HepG2 (cell line): Measurements from ENCODE around the gene MAPK4. TPM values are rescaled to one million over a fixed set of nuclear protein-coding genes. Genes with fewer than 3 reads are reported as not detected.

Experiments
- ATAC-seq: fragments of 200-7000 bp; cut with Tn5 transposase; 3 replicates; pipeline ENCODE4 v1.9.1; 2020; ENCODE audit warnings: mild to moderate bottlenecking, moderate library complexity
- BruUV-seq: library from RNA; stranded (reverse); fragments of 400-500 nt; replicated peaks from 2 replicates; lab custom pipeline; 2021; lab: Mats Ljungman, UMichigan
- CTCF ChIA-PET: fragments of 300-600 bp; formaldehyde crosslinking; extraction: SDS; loops from one replicate; lab custom pipeline; 2021; ENCODE audit warnings: low total read pairs, inconsistent platforms, low intra/inter-chr PET ratio; lab: Yijun Ruan, JAX
- POLR2A ChIA-PET: fragments of 350-600 bp; sonication (Branson Sonifier 250); formaldehyde crosslinking; loops from one replicate; lab custom pipeline; 2020; ENCODE audit warnings: antibody characterized with exemption, inconsistent platforms; lab: Yijun Ruan, JAX
- DNase-seq: peaks from one replicate; pipeline ENCODE4 v3.0.0-alpha.2; 2015; ENCODE audit warnings: low spot score
- FAIRE-seq: peaks from 3 replicates; lab custom pipeline; 2011; peaks lifted over from hg19 to GRCh38; lab: Jason Lieb, UNC
- H2AFZ ChIP-seq: one replicate; pipeline ENCODE4 v1.6.1; 2011; ENCODE audit warnings: low read length, inconsistent platforms
- H3K27ac ChIP-seq: fragments of 300-600 bp; 3 replicates; pipeline ENCODE4 v1.8.0; 2011; ENCODE audit warnings: mixed run types, mild to moderate bottlenecking, mixed read lengths, low read length, inconsistent platforms; ENCODE audit not compliant: insufficient read depth; ENCODE audit errors: extremely low read length
- H3K27me3 ChIP-seq, 2 experiments: fragments of 200-600 bp in 1 of 2; 2 replicates in 1 of 2; 3 replicates in 1 of 2; pipeline versions ENCODE4 v1.6.0 to v1.8.0; 2011; ENCODE audit warnings: low read length in 2 of 2, mild to moderate bottlenecking in 2 of 2, moderate library complexity in 2 of 2, inconsistent platforms in 1 of 2; ENCODE audit not compliant: insufficient read depth in 2 of 2, control insufficient read depth in 1 of 2
- H3K36me3 ChIP-seq, 2 experiments: fragments of 200-600 bp in 1 of 2; replicated peaks in 1 of 2; 2 replicates in 1 of 2; 3 replicates in 1 of 2; pipeline versions ENCODE4 v1.5.1 to v1.8.0; 2011; ENCODE audit warnings: low read length in 2 of 2, inconsistent platforms in 1 of 2; ENCODE audit not compliant: insufficient read depth in 2 of 2, control insufficient read depth in 1 of 2
- H3K4me1 ChIP-seq: 2 replicates; pipeline ENCODE4 v1.5.1; 2012; ENCODE audit warnings: low read length, inconsistent platforms; ENCODE audit not compliant: insufficient read depth
- H3K4me2 ChIP-seq: 2 replicates; pipeline ENCODE4 v1.6.0; 2011; ENCODE audit warnings: low read depth, low read length, inconsistent platforms
- H3K4me3 ChIP-seq, 3 experiments: fragments of 200-600 bp in 1 of 3; sonication (generic), shearing (Covaris generic) in 1 of 3; replicated peaks in 1 of 3; 2 replicates each; pipeline ENCODE4 v1.5.1; 2011 to 2016; ENCODE audit warnings: low read length in 3 of 3, inconsistent platforms in 2 of 3, low read depth in 2 of 3, mild to moderate bottlenecking in 2 of 3, control low read depth in 1 of 3, mixed read lengths in 1 of 3; ENCODE audit not compliant: insufficient read depth in 1 of 3
- H3K79me2 ChIP-seq: one replicate; pipeline ENCODE4 v1.6.1; 2011; ENCODE audit warnings: low read length, inconsistent platforms; ENCODE audit not compliant: insufficient read depth
- H3K9ac ChIP-seq: 2 replicates; pipeline ENCODE4 v1.6.0; 2011; ENCODE audit warnings: mild to moderate bottlenecking, low read depth, low read length, inconsistent platforms; ENCODE audit not compliant: insufficient read depth
- H3K9me3 ChIP-seq: 2 replicates; pipeline ENCODE4 v1.5.1; 2012; ENCODE audit warnings: mild to moderate bottlenecking, low read length
- H4K20me1 ChIP-seq: 2 replicates; pipeline ENCODE4 v1.6.0; 2011; ENCODE audit warnings: inconsistent platforms, mild to moderate bottlenecking, low read length, moderate library complexity; ENCODE audit not compliant: insufficient read depth
- CREM ChIP-seq, 2 experiments: sonication (generic) in 1 of 2; formaldehyde crosslinking in 1 of 2; IDR thresholded peaks; 2 replicates each; pipeline versions ENCODE4 v1.4.0 to v1.6.1; 2016 to 2020; ENCODE audit warnings: antibody characterized with exemption in 1 of 2, mild to moderate bottlenecking in 1 of 2, missing genetic modification reagents in 1 of 2
- CTCF ChIP-seq: sonication (generic); formaldehyde crosslinking; IDR thresholded peaks from 2 replicates; pipeline ENCODE4 v1.5.0; 2020; ENCODE audit warnings: mild to moderate bottlenecking, missing genetic modification reagents, moderate library complexity
- GATA4 ChIP-seq: sonication (generic); IDR thresholded peaks from 2 replicates; pipeline ENCODE4 v1.6.1; 2016; ENCODE audit warnings: antibody characterized with exemption, low read depth, borderline replicate concordance
- KDM5B ChIP-seq: sonication (generic); formaldehyde crosslinking; IDR thresholded peaks from 2 replicates; pipeline ENCODE4 v1.4.0; 2020; ENCODE audit warnings: missing genetic modification reagents, mild to moderate bottlenecking, borderline replicate concordance
- POLR2A ChIP-seq, 2 experiments: IDR thresholded peaks; 2 replicates each; pipeline ENCODE4 v1.6.1; 2011; ENCODE audit warnings: low read depth in 2 of 2, low read length in 2 of 2, mild to moderate bottlenecking in 1 of 2, moderate library complexity in 1 of 2; ENCODE audit not compliant: insufficient read depth in 1 of 2
- RFX5 ChIP-seq: IDR thresholded peaks from 2 replicates; pipeline ENCODE4 v1.6.1; 2011; ENCODE audit warnings: low read depth, low read length, improper control_type of control experiment
- SCMH1 ChIP-seq: sonication (generic); formaldehyde crosslinking; IDR thresholded peaks from 2 replicates; pipeline ENCODE4 v1.9.0; 2021; ENCODE audit warnings: missing genetic modification reagents, mild to moderate bottlenecking, borderline replicate concordance
- SP4 ChIP-seq: sonication (generic); formaldehyde crosslinking; IDR thresholded peaks from 2 replicates; pipeline ENCODE4 v1.8.1; 2023; ENCODE audit warnings: mild to moderate bottlenecking, missing genetic modification reagents
- TAF15 ChIP-seq: fragments of 200-400 bp; formaldehyde crosslinking; IDR thresholded peaks from one replicate; pipeline ENCODE4 v1.6.1; 2018; ENCODE audit warnings: mild to moderate bottlenecking, low read depth, low read length; ENCODE audit not compliant: poor library complexity, severe bottlenecking
- ZNF10 ChIP-seq: sonication (generic); formaldehyde crosslinking; IDR thresholded peaks from 2 replicates; pipeline ENCODE4 v1.4.0; 2020; ENCODE audit warnings: mild to moderate bottlenecking, low read depth, missing genetic modification reagents, borderline replicate concordance
- ZNF143 ChIP-seq: sonication (generic); formaldehyde crosslinking; IDR thresholded peaks from 2 replicates; pipeline ENCODE4 v1.4.0; 2020; ENCODE audit warnings: missing genetic modification reagents
- ZNF264 ChIP-seq: sonication (generic); formaldehyde crosslinking; IDR thresholded peaks from 2 replicates; pipeline ENCODE4 v1.4.0; 2020; ENCODE audit warnings: missing genetic modification reagents
- ZNF670 ChIP-seq: sonication (generic); formaldehyde crosslinking; IDR thresholded peaks from 2 replicates; pipeline ENCODE4 v1.8.0; 2022; ENCODE audit warnings: mild to moderate bottlenecking, missing genetic modification reagents, borderline replicate concordance
- ZZZ3 ChIP-seq: sonication (generic); formaldehyde crosslinking; IDR thresholded peaks from 2 replicates; pipeline ENCODE4 v1.4.0; 2020; ENCODE audit warnings: missing genetic modification reagents, mild to moderate bottlenecking, borderline replicate concordance
- WGBS: methylation state at CpG from one replicate; pipeline ENCODE4 v1.1.6; 2017; ENCODE audit warnings: low lambda C conversion rate; 5-methylcytosine and 5-hydroxymethylcytosine counted together
- in situ Hi-C: cut with HindIII; loops from 2 replicates; pipeline ENCODE4 v1.10.0; 2017; ENCODE audit warnings: low pct_unique_long_range_greater_than_20kb; ENCODE audit not compliant: extremely low pct_ligation_motif_present
- intact Hi-C: fragments of 100-400 bp; cut with micrococcal nuclease; formaldehyde crosslinking; loops from one replicate; pipeline ENCODE4 v1.10.0; 2022; ENCODE audit not compliant: unreplicated experiment
- polyA plus RNA-seq, 8 experiments: library from polyadenylated mRNA; depleted of rRNA in 3 of 8; stranded (reverse) in 7 of 8; unstranded in 1 of 8; fragments of >200 nt; fragmentation: Illumina TruSeq in 4 of 8; extraction: Trizol in 4 of 8; gene quantifications; 2 replicates each; pipeline versions ENCODE4 v1.2.1 to v1.2.3, GENCODE V29; 2011 to 2016; ENCODE audit warnings: low read depth in 4 of 8, missing spikeins in 1 of 8, mixed read lengths in 1 of 8; ENCODE audit not compliant: insufficient read depth in 1 of 8
- total RNA-seq, 5 experiments: library from RNA; depleted of rRNA; stranded (reverse); fragments of >200 nt; fragmentation: Illumina TruSeq; extraction: Trizol; gene quantifications; 2 replicates each; pipeline ENCODE4 v1.2.3, GENCODE V29; 2016; ENCODE audit warnings: low read depth in 1 of 5
- TF ChIP-seq, protein P1 (sequence below): sonication (generic); formaldehyde crosslinking; IDR thresholded peaks from 2 replicates; pipeline ENCODE4 v1.9.0; 2021; ENCODE audit warnings: missing genetic modification reagents, borderline replicate concordance

The MAPK4 gene
- total and polyA plus RNA-seq, 2 of the 13 experiments (the other 11 are each of a cell fraction or from before 2014, with no cell fraction given): not detected

DNA sequence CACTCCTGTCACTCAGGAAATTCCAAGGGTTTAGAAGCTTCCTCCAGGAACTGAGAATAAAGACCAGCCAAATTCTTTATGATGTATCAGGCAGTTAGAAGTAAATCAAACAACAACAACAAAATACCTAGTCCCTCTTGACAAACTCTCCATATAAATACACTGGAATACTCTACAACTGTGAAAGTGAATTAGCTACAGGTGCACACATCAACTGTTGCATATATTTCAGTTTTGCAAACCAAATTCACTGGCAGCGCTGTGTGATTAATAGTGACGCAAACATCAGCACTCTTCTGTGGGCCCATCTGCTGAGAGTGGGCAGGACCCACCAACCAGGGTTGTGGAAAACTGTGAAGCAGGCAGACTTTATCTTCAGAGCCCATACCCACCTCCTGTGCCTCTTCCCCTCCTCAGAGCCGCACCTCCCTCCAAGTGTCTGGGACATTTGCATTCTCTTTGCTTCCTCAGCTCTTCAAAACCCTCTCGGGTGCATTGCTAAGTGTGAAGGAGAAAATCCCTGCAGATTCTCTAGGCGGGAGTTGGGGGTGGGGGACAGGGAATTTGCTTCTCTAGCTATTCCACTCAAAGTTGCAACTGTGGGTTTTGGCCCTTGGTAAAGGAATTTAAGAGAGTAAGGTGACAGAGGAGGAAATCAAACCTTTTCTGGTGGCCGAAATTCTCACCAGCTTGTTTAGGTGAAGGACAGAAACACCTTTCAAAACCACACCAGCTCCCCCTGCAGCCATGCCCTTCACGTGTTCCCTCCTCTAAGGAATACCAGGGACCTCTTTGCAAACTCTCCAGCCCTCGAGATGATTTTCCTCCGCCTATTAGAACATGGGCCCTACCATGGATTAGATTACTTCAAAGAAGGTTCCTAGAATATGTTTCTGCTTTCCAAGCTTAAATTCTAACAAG, 140.6 kb downstream of the MAPK4 start:
- Histone ChIP-seq H3K79me2 (no peaks in the 10 kb centered on the region), H3K36me3 (no peaks in the 10 kb centered on the region), H3K4me2 (no peak overlapping the region), H2AFZ (no peak overlapping the region), H3K27me3 (no peaks in the 10 kb centered on the region; a peak in 1 of 5 replicates), H4K20me1 (no peaks in the 10 kb centered on the region), H3K4me3 (no peak overlapping the region), H3K27ac (no peak overlapping the region), H3K9ac (no peak overlapping the region)
- no TSS peak for BruUV-seq
- no peak for ATAC-seq
- CTCF ChIA-PET: no interaction called here
- no peak for DNase-seq
- 42% methylated on average over 9 of the region's 9 CpGs for WGBS
- in situ Hi-C loops: no loop called here
- TF ChIP-seq ZNF10 (no peak), GATA4 (no peak), SCMH1 (CRISPR knock-in tag) (no peak), RFX5 (no peak), TAF15 (no peak), KDM5B (CRISPR knock-in tag) (no peak), CREM (IDR thresholded peaks at IDR 0.05) (no peak), CREM (CRISPR knock-in tag; IDR thresholded peaks at IDR 0.05) (no peak), ZNF264 (CRISPR knock-in tag) (no peak), ZNF143 (CRISPR knock-in tag) (no peak), ZNF670 (no peak), CTCF (CRISPR knock-in tag) (no peak), POLR2A (IDR thresholded peaks at IDR 0.05; ENCODE audit: insufficient read depth in 1 of 2, low read depth in 2 of 2, low read length in 2 of 2) (no peak), ZZZ3 (CRISPR knock-in tag) (no peak), SP4 (CRISPR knock-in tag) (no peak)
- TF ChIP-seq, protein P1, sequence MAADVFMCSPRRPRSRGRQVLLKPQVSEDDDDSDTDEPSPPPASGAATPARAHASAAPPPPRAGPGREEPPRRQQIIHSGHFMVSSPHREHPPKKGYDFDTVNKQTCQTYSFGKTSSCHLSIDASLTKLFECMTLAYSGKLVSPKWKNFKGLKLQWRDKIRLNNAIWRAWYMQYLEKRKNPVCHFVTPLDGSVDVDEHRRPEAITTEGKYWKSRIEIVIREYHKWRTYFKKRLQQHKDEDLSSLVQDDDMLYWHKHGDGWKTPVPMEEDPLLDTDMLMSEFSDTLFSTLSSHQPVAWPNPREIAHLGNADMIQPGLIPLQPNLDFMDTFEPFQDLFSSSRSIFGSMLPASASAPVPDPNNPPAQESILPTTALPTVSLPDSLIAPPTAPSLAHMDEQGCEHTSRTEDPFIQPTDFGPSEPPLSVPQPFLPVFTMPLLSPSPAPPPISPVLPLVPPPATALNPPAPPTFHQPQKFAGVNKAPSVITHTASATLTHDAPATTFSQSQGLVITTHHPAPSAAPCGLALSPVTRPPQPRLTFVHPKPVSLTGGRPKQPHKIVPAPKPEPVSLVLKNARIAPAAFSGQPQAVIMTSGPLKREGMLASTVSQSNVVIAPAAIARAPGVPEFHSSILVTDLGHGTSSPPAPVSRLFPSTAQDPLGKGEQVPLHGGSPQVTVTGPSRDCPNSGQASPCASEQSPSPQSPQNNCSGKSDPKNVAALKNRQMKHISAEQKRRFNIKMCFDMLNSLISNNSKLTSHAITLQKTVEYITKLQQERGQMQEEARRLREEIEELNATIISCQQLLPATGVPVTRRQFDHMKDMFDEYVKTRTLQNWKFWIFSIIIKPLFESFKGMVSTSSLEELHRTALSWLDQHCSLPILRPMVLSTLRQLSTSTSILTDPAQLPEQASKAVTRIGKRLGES (CRISPR knock-in tag): no peak
- TF ChIP-seq, all 625 proteins: peak for 0
- Histone ChIP-seq H3K9me3 (no peaks in the 10 kb centered on the region), H3K4me1 (no peaks in the 10 kb centered on the region)
- no peak for FAIRE-seq
- POLR2A ChIA-PET: no interaction called here
- intact Hi-C loops: no loop called here
